GM13976 (cell line): ENCODE measurements around the gene IL1RAP.

ENCODE experiments used
- DNase-seq: peaks from one replicate; pipeline ENCODE4 v3.0.0; 2012; ENCODE audit warnings: low spot score
- in situ Hi-C: fragments of 300-500 bp; cut with MboI; formaldehyde crosslinking; loops from one replicate; pipeline ENCODE4 v1.12.0; 2022; ENCODE audit warnings: low sequenced_read_pairs, mixed read lengths, inconsistent platforms; ENCODE audit not compliant: unreplicated experiment
- TF ChIP-seq, protein P1 (sequence below): IDR thresholded peaks from 2 replicates; pipeline ENCODE4 v1.5.1; 2012; ENCODE audit warnings: borderline replicate concordance, mild to moderate bottlenecking; ENCODE audit not compliant: insufficient read depth; ENCODE audit errors: extremely low read depth, missing control alignments, control extremely low read depth

IL1RAP gene

DNA sequence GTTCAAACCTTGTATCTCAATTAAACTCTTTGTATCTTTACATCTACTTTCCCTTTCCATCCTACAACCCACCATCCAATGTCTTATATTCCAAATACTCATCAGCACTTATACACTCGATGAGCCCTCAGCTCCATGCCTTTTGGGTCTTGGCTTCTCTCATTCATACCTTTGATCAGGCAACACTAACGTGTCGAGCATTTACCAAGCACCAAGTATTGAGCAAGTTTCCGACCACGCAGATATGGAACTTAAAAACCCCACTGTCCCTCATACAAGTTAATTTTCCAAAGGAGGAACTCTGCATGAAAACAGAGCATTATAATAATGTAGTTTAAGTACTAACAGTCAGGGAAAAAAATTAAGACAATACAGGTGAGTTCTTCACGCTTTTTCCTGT, 102.8 kb downstream of the IL1RAP start:
- in situ Hi-C loops, result no loop called here
- DNase-seq, result no peak
- TF ChIP-seq, protein P1, sequence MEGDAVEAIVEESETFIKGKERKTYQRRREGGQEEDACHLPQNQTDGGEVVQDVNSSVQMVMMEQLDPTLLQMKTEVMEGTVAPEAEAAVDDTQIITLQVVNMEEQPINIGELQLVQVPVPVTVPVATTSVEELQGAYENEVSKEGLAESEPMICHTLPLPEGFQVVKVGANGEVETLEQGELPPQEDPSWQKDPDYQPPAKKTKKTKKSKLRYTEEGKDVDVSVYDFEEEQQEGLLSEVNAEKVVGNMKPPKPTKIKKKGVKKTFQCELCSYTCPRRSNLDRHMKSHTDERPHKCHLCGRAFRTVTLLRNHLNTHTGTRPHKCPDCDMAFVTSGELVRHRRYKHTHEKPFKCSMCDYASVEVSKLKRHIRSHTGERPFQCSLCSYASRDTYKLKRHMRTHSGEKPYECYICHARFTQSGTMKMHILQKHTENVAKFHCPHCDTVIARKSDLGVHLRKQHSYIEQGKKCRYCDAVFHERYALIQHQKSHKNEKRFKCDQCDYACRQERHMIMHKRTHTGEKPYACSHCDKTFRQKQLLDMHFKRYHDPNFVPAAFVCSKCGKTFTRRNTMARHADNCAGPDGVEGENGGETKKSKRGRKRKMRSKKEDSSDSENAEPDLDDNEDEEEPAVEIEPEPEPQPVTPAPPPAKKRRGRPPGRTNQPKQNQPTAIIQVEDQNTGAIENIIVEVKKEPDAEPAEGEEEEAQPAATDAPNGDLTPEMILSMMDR, result no peak

DNA sequence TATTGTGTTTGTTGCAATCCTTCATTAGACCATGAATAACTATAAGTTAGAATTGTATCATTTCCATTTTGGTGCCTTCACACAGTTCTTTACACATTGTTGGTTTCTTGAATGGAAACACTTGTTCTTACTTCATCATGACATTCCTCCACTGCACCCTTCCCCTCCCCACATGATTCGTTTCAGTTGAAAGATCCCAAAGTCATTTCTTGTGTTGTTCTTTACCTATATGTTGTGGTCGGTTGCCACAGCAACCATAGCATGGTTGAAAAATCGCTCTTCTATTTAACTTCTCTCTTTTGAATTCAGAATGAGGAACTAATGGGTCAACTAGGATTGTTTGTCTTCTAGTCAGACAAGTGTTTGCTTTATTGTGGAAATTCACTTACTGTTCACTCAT, 103.3 kb downstream of the IL1RAP start:
- TF ChIP-seq, protein P1, result no peak
- in situ Hi-C loops, result no loop called here
- DNase-seq, result peak; percentile 23

DNA sequence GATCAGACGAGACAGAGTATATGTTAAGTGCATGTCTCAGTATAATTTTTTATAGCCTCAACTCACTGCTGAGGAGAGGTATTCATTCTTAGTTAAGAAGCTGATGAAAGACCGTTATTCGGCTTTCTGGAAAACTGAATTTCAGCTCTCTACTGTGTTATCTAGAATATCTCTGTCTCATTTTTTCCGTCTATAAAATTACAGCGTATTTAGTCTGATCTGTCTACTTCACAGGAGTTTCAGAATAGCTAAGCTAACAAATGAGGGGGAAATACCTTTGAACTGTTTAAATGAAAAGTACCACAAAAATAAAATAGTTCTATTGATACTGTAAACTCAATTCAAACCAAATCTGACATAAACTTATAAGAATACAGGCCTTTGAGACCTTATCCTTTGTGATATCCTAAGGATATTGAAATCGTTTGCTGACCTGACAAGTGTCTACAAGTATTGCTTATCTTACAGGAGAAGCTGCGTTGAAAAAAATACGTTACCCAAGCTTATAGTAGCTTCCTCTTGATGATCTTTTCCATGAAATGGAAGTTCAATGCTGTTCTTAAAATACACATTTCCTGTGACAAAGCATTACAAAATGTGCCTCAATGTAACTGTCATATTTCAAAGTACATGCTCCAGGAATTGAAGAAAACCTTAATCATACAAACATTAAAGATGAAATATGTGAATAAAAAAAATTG, 104.6 kb downstream of the IL1RAP start:
- TF ChIP-seq, protein P1, result no peak
- DNase-seq, result peak; percentile 11
- in situ Hi-C loops, result no loop called here

DNA sequence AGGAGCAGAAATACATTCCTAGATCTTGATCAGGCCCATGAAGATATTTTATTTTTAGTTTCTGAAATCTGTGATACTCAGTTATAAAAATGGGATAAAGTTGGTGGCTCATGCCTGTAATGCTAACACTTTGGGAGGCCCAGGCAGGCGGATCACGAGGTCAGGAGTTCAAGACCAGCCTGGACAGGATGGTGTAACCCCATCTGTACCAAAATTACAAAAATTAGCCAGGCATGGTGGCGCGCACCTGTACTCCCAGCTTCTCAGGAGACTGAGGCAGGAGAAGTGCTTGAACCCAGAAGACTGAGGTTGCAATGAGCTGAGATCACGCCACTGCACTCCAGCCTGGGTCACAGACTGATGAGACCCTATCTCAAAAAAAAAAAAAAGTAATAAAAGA, 105.5 kb downstream of the IL1RAP start:
- in situ Hi-C loops, result no loop called here
- TF ChIP-seq, protein P1, result no peak
- DNase-seq, result no peak

DNA sequence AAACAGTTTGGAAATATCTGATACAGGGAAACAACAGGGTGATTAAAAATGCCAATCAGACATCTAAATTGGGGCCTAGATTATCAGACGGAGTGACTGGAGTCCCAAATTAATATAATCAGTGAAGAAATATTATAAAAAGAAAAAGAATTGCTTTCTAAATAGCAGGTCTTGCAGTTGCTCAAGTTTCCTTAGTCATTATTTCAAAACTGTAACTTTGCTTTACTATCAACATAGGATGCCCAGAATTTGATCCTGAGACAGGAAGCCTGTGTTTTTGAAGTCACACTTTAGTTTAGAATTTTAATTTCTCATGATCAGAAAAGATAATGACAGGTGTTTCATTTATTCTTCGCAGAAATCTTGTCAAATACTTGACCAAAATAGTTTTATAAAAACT, 105.9 kb downstream of the IL1RAP start:
- TF ChIP-seq, protein P1, result no peak
- DNase-seq, result no peak
- in situ Hi-C loops, result no loop called here

DNA sequence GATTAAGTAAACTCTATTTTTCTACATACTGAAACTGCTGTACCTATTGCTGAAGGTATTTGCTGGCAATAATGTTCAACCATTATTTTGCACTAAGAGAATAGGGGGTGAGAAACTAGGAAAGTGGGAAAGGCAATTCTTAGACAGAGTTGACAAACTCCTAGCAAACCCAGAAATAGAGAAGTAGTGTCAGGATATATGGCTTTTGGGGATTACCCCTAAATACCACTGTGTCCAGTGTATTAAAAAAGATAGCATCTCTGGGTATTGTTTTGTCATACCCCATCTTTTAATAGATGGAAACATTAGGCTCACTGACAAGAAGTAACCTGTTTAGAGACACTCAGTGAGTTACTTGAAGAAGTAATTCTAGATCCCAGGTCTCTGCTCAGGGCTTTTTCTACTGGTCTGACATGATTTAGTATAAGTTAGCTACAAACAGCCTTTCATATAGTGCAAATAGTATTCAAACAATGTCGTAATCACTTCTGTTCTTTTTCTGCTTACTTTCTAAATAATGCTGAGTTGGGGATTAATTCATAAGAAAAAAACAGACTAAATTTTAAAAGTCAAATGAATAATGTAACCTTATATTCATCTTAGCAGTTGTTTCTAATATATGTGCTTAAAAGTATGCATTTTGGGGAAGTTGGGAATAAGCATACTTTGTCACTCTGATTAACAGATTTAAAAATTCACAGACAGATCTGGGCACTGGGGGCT, 107.2 kb downstream of the IL1RAP start:
- TF ChIP-seq, protein P1, result no peak
- in situ Hi-C loops, result no loop called here
- no peak for DNase-seq
